GM21381 (cell line): Measurements from ENCODE around the gene DSG2.

Source experiments
- ATAC-seq: cut with Tn5 transposase; IDR thresholded peaks from one replicate; pipeline ENCODE4 v1.9.1; 2021; ENCODE audit warnings: mild to moderate bottlenecking, moderate library complexity; ENCODE audit not compliant: unreplicated experiment

The DSG2 gene

GRCh38 chr18:31583185-31583854 lies 85.3 kb downstream of the DSG2 start:
- ATAC-seq: no peak

GRCh38 chr18:31585991-31586390 lies 88.0 kb downstream of the DSG2 start:
- no peak for ATAC-seq

GRCh38 chr18:31586616-31587015 lies 88.6 kb downstream of the DSG2 start:
- ATAC-seq: no peak

DNA sequence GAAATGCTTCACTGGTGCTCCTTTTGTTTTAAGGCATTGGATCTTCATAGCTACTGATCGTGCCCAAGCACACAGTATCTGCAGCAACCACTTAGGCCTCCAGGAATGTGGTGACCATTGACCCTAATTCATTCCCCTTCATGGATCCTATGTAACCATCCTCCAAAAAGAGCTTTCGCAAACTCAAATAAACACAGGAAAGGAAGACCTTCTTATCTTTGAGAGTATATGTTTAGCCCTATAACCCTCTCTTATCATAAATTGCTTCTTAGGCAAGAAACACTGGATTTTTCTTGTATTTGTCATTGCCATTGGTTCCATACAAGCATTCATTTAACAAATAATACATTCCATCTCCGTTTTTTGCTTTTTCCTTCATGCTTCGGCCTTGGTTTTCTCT lies 89.6 kb downstream of the DSG2 start:
- ATAC-seq: no peak

GRCh38 chr18:31590570-31590969 lies 92.6 kb downstream of the DSG2 start:
- no peak for ATAC-seq

- no peak for ATAC-seq
Observed at GRCh38 chr18:31591113-31591512, 93.1 kb downstream of the DSG2 start.

GRCh38 chr18:31591628-31592027 lies 93.7 kb downstream of the DSG2 start, which contains the start of gene TTR:
Gene TTR (plus strand): TSS chr18:31591877. CDS start chr18:31591903, 26 bp downstream.
- ATAC-seq: no peak

DNA sequence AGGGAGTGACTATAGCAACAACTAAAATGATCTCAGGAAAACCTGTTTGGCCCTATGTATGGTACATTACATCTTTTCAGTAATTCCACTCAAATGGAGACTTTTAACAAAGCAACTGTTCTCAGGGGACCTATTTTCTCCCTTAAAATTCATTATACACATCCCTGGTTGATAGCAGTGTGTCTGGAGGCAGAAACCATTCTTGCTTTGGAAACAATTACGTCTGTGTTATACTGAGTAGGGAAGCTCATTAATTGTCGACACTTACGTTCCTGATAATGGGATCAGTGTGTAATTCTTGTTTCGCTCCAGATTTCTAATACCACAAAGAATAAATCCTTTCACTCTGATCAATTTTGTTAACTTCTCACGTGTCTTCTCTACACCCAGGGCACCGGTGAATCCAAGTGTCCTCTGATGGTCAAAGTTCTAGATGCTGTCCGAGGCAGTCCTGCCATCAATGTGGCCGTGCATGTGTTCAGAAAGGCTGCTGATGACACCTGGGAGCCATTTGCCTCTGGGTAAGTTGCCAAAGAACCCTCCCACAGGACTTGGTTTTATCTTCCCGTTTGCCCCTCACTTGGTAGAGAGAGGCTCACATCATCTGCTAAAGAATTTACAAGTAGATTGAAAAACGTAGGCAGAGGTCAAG lies 94.7 kb downstream of the DSG2 start:
- no peak for ATAC-seq

GRCh38 chr18:31595121-31595771 lies 97.3 kb downstream of the DSG2 start:
- no peak for ATAC-seq

DNA sequence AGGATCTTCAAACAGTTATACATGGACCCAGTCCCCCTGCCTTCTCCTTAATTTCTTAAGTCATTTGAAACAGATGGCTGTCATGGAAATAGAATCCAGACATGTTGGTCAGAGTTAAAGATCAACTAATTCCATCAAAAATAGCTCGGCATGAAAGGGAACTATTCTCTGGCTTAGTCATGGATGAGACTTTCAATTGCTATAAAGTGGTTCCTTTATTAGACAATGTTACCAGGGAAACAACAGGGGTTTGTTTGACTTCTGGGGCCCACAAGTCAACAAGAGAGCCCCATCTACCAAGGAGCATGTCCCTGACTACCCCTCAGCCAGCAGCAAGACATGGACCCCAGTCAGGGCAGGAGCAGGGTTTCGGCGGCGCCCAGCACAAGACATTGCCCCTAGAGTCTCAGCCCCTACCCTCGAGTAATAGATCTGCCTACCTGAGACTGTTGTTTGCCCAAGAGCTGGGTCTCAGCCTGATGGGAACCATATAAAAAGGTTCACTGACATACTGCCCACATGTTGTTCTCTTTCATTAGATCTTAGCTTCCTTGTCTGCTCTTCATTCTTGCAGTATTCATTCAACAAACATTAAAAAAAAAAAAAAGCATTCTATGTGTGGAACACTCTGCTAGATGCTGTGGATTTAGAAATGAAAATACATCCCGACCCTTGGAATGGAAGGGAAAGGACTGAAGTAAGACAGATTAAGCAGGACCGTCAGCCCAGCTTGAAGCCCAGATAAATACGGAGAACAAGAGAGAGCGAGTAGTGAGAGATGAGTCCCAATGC lies 98.3 kb downstream of the DSG2 start:
- ATAC-seq: no peak

DNA sequence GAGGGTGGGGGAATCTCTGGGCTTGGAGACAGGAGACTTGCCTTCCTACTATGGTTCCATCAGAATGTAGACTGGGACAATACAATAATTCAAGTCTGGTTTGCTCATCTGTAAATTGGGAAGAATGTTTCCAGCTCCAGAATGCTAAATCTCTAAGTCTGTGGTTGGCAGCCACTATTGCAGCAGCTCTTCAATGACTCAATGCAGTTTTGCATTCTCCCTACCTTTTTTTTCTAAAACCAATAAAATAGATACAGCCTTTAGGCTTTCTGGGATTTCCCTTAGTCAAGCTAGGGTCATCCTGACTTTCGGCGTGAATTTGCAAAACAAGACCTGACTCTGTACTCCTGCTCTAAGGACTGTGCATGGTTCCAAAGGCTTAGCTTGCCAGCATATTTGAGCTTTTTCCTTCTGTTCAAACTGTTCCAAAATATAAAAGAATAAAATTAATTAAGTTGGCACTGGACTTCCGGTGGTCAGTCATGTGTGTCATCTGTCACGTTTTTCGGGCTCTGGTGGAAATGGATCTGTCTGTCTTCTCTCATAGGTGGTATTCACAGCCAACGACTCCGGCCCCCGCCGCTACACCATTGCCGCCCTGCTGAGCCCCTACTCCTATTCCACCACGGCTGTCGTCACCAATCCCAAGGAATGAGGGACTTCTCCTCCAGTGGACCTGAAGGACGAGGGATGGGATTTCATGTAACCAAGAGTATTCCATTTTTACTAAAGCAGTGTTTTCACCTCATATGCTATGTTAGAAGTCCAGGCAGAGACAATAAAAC lies 100.2 kb downstream of the DSG2 start:
- ATAC-seq: no peak
